ENCODE measurements around the gene APBA1.
A peak's percentile ranks its signal among the peaks of the same experiment; 100 is the strongest.

Gene APBA1

GRCh38 chr9:69671879-69672595 lies at the start of gene APBA1:
Gene APBA1 (minus strand): TSS chr9:69672371.
- DNase-seq = peak; percentile 32 to 58

- no peak for DNase-seq
Measured at GRCh38 chr9:69719983-69720382, 47.8 kb upstream of the APBA1 start.

DNA sequence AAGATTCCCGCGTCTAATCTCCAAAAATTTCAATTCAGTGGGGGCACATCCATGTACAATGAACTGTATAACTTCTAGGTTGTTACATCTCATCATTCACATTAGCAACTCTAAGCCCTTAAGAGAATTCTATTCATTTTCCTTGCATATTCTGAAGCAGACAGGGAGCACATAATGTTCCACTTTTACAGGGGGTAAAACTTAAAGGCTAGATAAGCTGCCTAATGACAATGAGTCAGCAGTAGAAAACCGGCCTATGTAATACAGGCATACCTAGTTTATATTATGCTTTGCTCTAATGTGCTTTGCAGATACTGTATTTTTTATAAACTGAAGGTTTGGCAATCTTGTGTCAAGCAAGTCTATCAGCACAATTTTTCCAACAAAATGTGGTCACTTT lies 47.2 kb upstream of the APBA1 start:
- DNase-seq = no peak

DNA sequence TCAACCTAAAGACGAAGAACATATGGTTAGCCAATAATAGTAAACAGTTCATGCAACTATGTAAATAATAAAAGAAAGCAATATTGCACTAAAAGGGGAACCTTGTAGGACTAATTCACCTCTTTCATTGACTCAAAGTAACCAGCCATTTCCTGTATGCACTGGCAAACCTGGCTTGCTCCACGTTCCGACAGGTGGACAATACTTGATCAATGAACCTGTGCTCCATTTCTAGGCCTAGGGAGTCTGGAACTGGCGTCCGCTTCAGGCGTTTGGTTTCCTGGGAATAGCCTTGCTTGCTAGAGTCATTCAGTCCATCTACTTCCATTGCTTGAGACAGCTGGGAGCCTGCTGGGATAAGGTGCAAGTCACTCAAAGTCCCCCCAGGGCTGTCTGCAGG lies 46.0 kb upstream of the APBA1 start:
- no peak for DNase-seq

- DNase-seq = no peak
Measured at GRCh38 chr9:69715825-69716224, 43.7 kb upstream of the APBA1 start.

- no peak for DNase-seq
Measured at GRCh38 chr9:69715096-69715495, 42.9 kb upstream of the APBA1 start.

DNA sequence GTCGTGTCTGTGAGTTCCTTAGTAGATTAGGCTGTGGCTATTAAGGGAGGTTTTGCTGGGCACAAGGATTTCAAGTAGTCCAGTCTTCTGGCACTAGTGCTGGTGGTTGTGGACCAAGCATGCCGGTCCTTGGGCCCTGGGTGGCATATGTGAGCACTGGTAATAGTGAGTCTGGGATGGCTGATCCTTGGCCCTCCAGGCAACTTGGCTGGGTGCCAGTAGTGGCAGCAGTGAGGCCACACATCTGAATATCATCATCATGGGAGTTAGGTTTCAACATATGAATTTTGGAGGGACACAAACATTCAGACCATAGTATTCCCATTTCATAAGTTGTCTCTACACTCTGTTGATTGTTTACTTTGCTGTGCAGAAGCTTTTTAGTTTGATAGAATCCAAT lies 25.3 kb upstream of the APBA1 start:
- DNase-seq = no peak

GRCh38 chr9:69696802-69697201 lies 24.6 kb upstream of the APBA1 start:
- DNase-seq = no peak

- DNase-seq = no peak
Measured at GRCh38 chr9:69689991-69690538, 17.9 kb upstream of the APBA1 start.

DNA sequence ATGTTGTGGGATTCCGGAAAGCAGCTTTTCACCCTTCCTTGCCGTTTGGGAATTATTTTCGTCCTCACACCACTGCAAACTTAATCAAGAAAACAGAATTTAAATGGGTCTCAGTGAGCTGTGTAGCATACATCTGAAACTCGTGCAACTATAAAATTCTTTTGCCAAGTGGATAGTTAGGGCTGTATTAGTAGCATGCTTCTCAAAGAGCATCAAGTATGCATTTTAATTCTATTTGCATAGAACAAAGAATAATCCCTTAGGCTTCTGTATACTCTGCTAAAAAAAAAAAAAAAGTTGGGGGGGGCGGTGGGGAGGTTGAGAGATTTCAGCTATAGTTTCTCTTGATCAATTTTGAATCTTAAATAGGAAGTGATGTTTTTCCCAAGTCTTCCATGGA lies 11.8 kb upstream of the APBA1 start:
- DNase-seq = no peak

DNA sequence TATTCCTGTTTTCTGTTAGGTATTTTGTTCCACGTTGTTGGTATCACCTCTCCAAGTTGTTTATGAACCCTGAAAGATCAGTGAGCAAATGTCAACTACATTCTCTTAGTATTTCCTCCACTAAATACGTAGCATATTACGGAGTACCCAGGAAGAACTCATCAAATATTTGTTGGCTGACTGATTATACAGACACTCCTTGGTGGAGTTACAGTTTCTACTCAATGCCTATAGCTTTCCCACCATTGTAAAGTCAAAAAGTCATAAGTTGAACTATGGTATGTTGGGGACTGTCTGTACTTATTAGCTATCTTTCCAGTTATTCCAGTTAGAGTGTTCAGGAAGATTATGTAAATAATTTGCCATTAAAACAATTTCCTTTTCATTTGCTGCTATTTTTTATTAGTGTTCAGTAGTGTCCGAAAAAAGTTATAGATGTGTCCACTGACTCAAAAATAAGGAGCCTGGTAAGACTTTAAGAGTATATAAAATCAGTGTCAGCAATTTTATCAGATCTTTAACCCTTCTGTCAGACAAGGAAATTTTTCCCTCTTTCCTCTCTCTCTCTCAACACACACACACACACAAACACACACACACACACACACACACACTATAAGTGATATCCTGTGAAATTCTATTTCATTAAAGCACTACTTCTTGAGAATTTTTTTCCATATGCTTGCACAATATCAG lies 6.8 kb upstream of the APBA1 start:
- DNase-seq = no peak

DNA sequence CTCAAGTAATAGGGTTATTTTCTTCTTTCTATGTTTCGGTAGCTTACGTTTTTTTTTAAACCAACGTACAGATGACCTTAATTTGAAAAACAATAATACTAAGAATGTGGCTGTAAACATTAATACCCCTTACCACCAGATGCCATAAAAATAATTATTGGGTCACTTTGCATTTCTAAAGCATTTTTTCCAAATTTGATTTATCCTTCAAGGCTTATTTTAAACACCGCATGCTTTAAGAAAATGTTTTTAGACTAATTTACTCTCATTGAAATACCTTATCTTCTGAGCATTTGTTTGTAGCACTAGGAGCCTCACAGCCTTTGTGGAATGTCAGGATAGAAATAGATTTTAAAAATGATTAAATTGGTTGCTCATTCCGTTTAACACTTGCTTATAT lies 5.8 kb upstream of the APBA1 start:
- DNase-seq = no peak

DNA sequence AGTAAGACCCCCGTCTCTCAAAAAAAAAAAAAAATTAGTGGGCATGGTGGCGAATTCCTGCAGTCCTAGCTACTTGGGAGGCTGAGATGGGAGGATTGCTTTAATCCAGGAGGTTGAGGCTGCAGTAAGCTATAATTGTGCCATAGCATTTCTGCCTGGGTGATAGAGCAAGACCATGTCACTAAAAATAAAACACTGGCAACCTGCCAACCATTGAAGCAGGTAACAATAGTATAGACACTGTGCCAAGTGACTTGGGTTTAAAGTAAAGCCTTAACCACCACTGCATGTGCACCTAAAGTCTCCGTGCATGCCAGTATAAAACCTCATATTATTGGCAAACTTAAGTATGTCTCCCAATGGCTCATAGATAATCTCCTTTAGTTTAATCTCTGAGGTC lies 3.4 kb upstream of the APBA1 start:
- no peak for DNase-seq

DNA sequence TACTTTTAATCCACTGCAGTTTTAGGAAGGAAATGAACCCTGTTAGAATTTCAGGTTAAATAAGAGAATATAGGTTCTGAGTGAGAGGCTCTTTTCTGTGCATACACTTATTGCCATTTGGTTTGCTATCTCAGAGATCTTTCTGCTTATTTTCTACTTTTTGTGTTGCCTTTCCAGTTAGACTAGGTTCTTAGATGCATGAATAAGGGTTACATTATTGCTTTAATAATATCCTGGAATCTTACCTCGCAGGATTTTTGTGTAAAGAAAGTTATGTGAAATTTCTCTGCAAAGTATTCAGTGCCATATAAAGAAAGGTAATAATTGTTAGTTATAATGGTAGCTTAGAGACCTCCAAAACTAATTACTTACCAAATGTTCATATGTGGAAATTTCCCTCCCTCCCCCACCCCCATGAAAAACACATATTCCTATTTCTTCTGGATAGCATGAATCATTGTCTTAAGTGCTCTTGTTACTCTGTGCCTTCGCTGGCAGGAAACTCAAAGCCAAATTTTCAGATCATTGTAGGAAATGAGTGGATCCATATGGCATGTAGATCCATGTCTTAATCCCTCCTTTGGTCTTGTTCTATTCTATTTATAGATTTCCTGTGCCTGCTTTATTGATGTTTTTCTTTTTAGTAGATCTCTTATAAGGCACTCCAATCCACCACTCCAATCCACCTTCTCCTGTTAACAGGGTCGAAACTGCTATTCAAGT lies 2.7 kb upstream of the APBA1 start:
- DNase-seq = no peak

DNA sequence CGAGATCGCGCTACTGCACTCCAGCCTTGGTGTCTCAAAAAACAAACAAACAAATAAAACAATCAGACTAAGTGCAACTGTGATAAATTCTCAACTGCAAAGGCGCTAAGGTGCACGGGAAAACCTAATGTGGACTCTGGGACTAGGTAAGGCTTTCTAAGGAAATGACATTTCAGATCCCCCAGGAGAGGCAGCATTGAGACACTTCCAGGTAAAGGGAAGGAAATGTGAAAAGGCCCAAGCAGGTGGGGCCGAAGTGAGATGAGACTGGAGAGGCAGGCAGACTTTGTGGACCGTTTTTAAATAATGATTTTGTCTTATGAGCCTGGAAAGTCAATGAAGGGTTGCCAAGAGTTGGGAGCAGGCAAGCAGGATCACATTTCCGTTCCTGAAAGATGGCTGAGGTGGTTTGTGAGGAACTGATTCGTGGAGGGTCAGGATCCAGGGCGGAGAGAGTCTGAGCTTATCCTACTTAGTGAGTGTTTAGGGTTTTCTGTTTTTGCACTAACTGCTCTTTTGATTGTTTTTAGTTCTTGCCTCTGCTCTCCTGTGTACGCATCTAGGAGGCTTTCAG lies 2.0 kb upstream of the APBA1 start:
- no peak for DNase-seq

- no peak for DNase-seq
Measured at GRCh38 chr9:69673311-69673640, 1.1 kb upstream of the APBA1 start.

GRCh38 chr9:69672596-69673310 lies 582 bp upstream of the APBA1 start:
- DNase-seq = peak; percentile 74 to 81

DNA sequence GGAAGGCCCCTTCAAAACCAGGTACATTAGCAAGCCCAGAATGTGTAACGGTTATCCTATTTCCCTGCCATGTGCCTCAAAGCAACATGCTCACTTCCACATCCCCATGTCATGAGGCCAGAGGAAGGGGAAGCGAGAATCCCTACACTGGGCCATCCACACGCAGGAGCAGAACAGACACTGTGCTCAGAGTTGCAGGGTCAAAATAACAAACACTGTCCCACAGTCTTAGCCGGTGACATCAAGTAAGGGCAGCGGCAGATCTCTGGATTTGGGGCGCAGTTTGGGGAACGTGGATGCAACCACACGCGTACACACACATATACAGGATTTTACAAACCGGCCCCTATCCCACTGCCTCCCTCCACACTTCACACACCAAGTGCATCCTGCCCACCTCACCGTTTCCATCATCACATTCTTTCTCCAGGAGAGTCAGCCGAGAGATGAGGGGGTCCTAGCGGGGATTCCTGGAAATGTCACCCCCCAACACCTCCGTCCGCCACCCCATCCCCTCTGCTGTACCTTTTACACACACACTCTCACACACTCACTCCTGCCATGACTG lies 776 bp downstream of the APBA1 start:
- no peak for DNase-seq

DNA sequence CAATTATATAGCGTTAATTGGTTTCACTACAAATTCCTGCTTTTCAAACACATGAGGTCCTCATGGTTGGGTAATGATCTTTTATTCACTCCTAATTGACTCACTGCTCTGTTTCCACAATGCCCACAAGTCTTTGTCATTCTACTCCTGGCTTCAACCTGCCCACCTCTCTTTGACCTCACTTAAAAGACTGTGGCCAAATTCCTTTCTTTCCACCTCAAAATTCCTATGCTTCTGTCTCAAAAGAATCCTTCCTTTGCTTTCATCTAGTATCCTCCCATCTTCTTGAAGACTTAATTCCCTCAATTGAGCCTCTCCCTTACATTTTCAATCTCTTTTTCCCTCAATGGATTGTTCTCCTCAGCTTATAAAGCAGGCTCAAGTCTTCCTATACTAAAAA lies 4.9 kb downstream of the APBA1 start:
- no peak for DNase-seq

GRCh38 chr9:69660304-69660703 lies 11.9 kb downstream of the APBA1 start:
- DNase-seq = no peak

- DNase-seq = no peak
Measured at GRCh38 chr9:69658987-69659675, 13.0 kb downstream of the APBA1 start.

- DNase-seq = no peak
Measured at GRCh38 chr9:69657269-69657668, 14.9 kb downstream of the APBA1 start.
